ENCODE data around the gene ASCL5.

DNA sequence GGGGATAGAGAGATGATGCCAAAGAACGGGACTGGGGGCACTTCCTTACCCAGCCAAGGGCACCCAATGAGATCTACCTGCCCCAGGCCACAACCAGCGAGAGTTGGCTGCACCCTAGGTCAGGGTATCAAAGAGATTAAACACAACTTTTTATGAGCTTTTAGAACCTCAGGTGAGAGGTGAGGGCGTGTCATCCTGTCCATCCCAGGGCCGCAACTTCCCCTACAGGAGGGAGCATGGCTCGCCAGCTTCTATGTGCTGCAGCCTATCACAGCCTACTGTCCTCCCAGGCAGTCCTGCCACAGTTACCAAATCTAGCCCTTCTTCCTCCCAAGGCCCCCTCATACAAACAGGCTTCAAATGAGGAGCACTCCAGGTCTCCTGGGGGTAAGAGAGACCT lies 14.4 kb upstream of the ASCL5 start:
- TF ChIP-seq, protein P1, sequence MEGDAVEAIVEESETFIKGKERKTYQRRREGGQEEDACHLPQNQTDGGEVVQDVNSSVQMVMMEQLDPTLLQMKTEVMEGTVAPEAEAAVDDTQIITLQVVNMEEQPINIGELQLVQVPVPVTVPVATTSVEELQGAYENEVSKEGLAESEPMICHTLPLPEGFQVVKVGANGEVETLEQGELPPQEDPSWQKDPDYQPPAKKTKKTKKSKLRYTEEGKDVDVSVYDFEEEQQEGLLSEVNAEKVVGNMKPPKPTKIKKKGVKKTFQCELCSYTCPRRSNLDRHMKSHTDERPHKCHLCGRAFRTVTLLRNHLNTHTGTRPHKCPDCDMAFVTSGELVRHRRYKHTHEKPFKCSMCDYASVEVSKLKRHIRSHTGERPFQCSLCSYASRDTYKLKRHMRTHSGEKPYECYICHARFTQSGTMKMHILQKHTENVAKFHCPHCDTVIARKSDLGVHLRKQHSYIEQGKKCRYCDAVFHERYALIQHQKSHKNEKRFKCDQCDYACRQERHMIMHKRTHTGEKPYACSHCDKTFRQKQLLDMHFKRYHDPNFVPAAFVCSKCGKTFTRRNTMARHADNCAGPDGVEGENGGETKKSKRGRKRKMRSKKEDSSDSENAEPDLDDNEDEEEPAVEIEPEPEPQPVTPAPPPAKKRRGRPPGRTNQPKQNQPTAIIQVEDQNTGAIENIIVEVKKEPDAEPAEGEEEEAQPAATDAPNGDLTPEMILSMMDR (IDR thresholded peaks at IDR 0.05) = no peak
- TF ChIP-seq POLR2AphosphoS5 (IDR thresholded peaks at IDR 0.05) = no peak
- TF ChIP-seq POLR2A (IDR thresholded peaks at IDR 0.05; ENCODE audit: low read depth) = no peak
- no peak for TF ChIP-seq EP300 (IDR thresholded peaks at IDR 0.05)

Measured in esophagus muscularis mucosa (tissue), 4 donors.